Stimulated activated naive CD8-positive, alpha-beta T cell treated with anti-CD3 and anti-CD28 coated beads, Interleukin-15, amount 100 ng/mL, for 72 hours (primary cell): Measurements from ENCODE around the gene CD44.

Source experiments
- ATAC-seq: fragments of 150-1000 bp; cut with Tn5 transposase; 2 replicates; pipeline ENCODE4 v1.10.0; 2021; ENCODE audit warnings: mild to moderate bottlenecking, moderate library complexity
- DNase-seq, 2 donors: peaks; one replicate each; pipeline ENCODE4 v3.0.0; 2021 to 2022
- H3K27ac Mint-ChIP-seq, 2 donors: one replicate each; pipeline ENCODE4 v1.8.0; 2022; ENCODE audit warnings: mild to moderate bottlenecking in 2 of 2, mixed read lengths in 2 of 2, moderate library complexity in 2 of 2
- H3K27me3 Mint-ChIP-seq: one replicate; pipeline ENCODE4 v1.8.0; 2022; ENCODE audit warnings: mixed read lengths
- H3K4me1 Mint-ChIP-seq: one replicate; pipeline ENCODE4 v1.8.0; 2022; ENCODE audit warnings: mild to moderate bottlenecking, mixed read lengths
- H3K4me3 Mint-ChIP-seq, 2 donors: one replicate each; pipeline ENCODE4 v1.8.0; 2022; ENCODE audit warnings: mild to moderate bottlenecking in 2 of 2, mixed read lengths in 2 of 2, moderate library complexity in 1 of 2
- H3K9me3 Mint-ChIP-seq, 2 donors: one replicate each; pipeline ENCODE4 v1.8.0; 2022; ENCODE audit warnings: mixed read lengths in 2 of 2

CD44 gene

GRCh38 chr11:35143297-35144135 lies 4.5 kb downstream of the CD44 start:
- Mint-ChIP-seq H3K27ac (peak overlapping the region; percentile 92 to 99), H3K4me1 (peaks cover 65% of the 10 kb centered on the region), H3K9me3 (peaks cover 0 to 6% of the 10 kb centered on the region in 2 donors), H3K4me3 (peak overlapping the region; percentile 59 to 84), H3K27me3 (no peaks in the 10 kb centered on the region)
- ATAC-seq (peak; percentile 14), DNase-seq (no peak)

- peak; percentile 66 for ATAC-seq
- Mint-ChIP-seq H3K9me3 (peaks cover 0 to 6% of the 10 kb centered on the region in 2 donors), H3K4me1 (peaks cover 68% of the 10 kb centered on the region), H3K27ac (peak overlapping the region; percentile 92 to 99), H3K27me3 (no peaks in the 10 kb centered on the region), H3K4me3 (peak overlapping the region; percentile 59 to 84)
- peak; percentile 70 to 83 for DNase-seq
Measured at GRCh38 chr11:35144136-35144741, 5.3 kb downstream of the CD44 start.

GRCh38 chr11:35144806-35145205 lies 5.8 kb downstream of the CD44 start:
- Mint-ChIP-seq H3K4me1 (peaks cover 74% of the 10 kb centered on the region), H3K27ac (peak overlapping the region; percentile 99), H3K4me3 (peak overlapping the region; percentile 59 to 84), H3K9me3 (peaks cover 0 to 6% of the 10 kb centered on the region in 2 donors), H3K27me3 (no peaks in the 10 kb centered on the region)
- DNase-seq (no peak), ATAC-seq (no peak)

GRCh38 chr11:35145271-35145670 lies 6.3 kb downstream of the CD44 start:
- Mint-ChIP-seq H3K27ac (peak overlapping the region; percentile 99), H3K4me3 (peak overlapping the region; percentile 59 to 81), H3K4me1 (peaks cover 79% of the 10 kb centered on the region), H3K27me3 (no peaks in the 10 kb centered on the region), H3K9me3 (peaks cover 0 to 6% of the 10 kb centered on the region in 2 donors)
- ATAC-seq (peak; percentile 55), DNase-seq (peak in 1 of 2 donors; percentile 84)

GRCh38 chr11:35146074-35146521 lies 7.1 kb downstream of the CD44 start:
- Mint-ChIP-seq H3K4me3 (peak overlapping the region; percentile 59 to 81), H3K27me3 (no peaks in the 10 kb centered on the region), H3K9me3 (peaks cover 0 to 11% of the 10 kb centered on the region in 2 donors), H3K4me1 (peaks cover 87% of the 10 kb centered on the region), H3K27ac (peak overlapping the region; percentile 99)
- DNase-seq (peak; percentile 74 to 89), ATAC-seq (peak; percentile 72)

- peaks cover 0 to 12% of the 10 kb centered on the region in 2 donors for H3K9me3 Mint-ChIP-seq
- DNase-seq (no peak), ATAC-seq (peak; percentile 27)
- H3K27me3 Mint-ChIP-seq, result no peaks in the 10 kb centered on the region
- H3K27ac Mint-ChIP-seq, result peak overlapping the region; percentile 99
- peak overlapping the region; percentile 59 to 81 for H3K4me3 Mint-ChIP-seq
- H3K4me1 Mint-ChIP-seq, result peaks cover 93% of the 10 kb centered on the region
Measured at GRCh38 chr11:35146711-35147110, 7.7 kb downstream of the CD44 start.

- H3K27ac Mint-ChIP-seq, result peak overlapping the region; percentile 99
- H3K27me3 Mint-ChIP-seq, result no peaks in the 10 kb centered on the region
- peaks cover 97% of the 10 kb centered on the region for H3K4me1 Mint-ChIP-seq
- H3K9me3 Mint-ChIP-seq, result peaks cover 0 to 12% of the 10 kb centered on the region in 2 donors
- ATAC-seq (no peak), DNase-seq (no peak)
- H3K4me3 Mint-ChIP-seq, result peak overlapping the region; percentile 59 to 81
Measured at GRCh38 chr11:35147235-35147634, 8.3 kb downstream of the CD44 start.

- Mint-ChIP-seq H3K9me3 (peaks cover 0 to 12% of the 10 kb centered on the region in 2 donors), H3K4me1 (peaks cover 100% of the 10 kb centered on the region), H3K27ac (peak overlapping the region; percentile 80 to 86), H3K27me3 (no peaks in the 10 kb centered on the region), H3K4me3 (peak overlapping the region; percentile 75 to 81)
- ATAC-seq (no peak), DNase-seq (peak in 1 of 2 donors; percentile 63)
Measured at GRCh38 chr11:35148163-35148837, 9.3 kb downstream of the CD44 start.

GRCh38 chr11:35150454-35150853 lies 11.5 kb downstream of the CD44 start:
- Mint-ChIP-seq H3K27ac (peak overlapping the region in 1 of 2 donors; percentile 91), H3K4me3 (peak overlapping the region; percentile 2 to 54), H3K9me3 (peaks cover 0 to 25% of the 10 kb centered on the region in 2 donors), H3K4me1 (peaks cover 99% of the 10 kb centered on the region), H3K27me3 (no peaks in the 10 kb centered on the region)
- ATAC-seq (no peak), DNase-seq (no peak)

- no peak for DNase-seq
- ATAC-seq, result no peak
- Mint-ChIP-seq H3K27me3 (no peaks in the 10 kb centered on the region), H3K9me3 (peaks cover 0 to 25% of the 10 kb centered on the region in 2 donors), H3K27ac (peak overlapping the region; percentile 84 to 91), H3K4me1 (peaks cover 99% of the 10 kb centered on the region), H3K4me3 (peak overlapping the region; percentile 2 to 54)
Measured at GRCh38 chr11:35151241-35151640, 12.3 kb downstream of the CD44 start.

GRCh38 chr11:35151683-35152280 lies 12.8 kb downstream of the CD44 start:
- peaks cover 99% of the 10 kb centered on the region for H3K4me1 Mint-ChIP-seq
- ATAC-seq, result no peak
- peak overlapping the region; percentile 2 to 79 for H3K27ac Mint-ChIP-seq
- peak overlapping the region in 1 of 2 donors; percentile 1 for H3K4me3 Mint-ChIP-seq
- no peak for DNase-seq
- H3K27me3 Mint-ChIP-seq, result no peaks in the 10 kb centered on the region
- peaks cover 0 to 22% of the 10 kb centered on the region in 2 donors for H3K9me3 Mint-ChIP-seq

- peak overlapping the region in 1 of 2 donors; percentile 86 for H3K27ac Mint-ChIP-seq
- DNase-seq, result no peak
- peak overlapping the region; percentile 9 to 40 for H3K4me3 Mint-ChIP-seq
- H3K27me3 Mint-ChIP-seq, result no peaks in the 10 kb centered on the region
- ATAC-seq, result no peak
- H3K9me3 Mint-ChIP-seq, result peaks cover 0 to 20% of the 10 kb centered on the region in 2 donors
- peaks cover 99% of the 10 kb centered on the region for H3K4me1 Mint-ChIP-seq
Measured at GRCh38 chr11:35152575-35152974, 13.6 kb downstream of the CD44 start.

- no peaks in the 10 kb centered on the region for H3K27me3 Mint-ChIP-seq
- ATAC-seq, result peak; percentile 83
Measured at GRCh38 chr11:35153280-35153679, 14.3 kb downstream of the CD44 start.

GRCh38 chr11:35154952-35155351 lies 16.0 kb downstream of the CD44 start:
- Mint-ChIP-seq H3K9me3 (peaks cover 0 to 20% of the 10 kb centered on the region in 2 donors), H3K4me3 (peak overlapping the region; percentile 17 to 42), H3K27ac (peak overlapping the region in 1 of 2 donors; percentile 14), H3K4me1 (peaks cover 99% of the 10 kb centered on the region), H3K27me3 (no peaks in the 10 kb centered on the region)
- ATAC-seq, result no peak
- no peak for DNase-seq

More at GRCh38 chr11:35153280-35153679, 14.3 kb downstream of the CD44 start:
- Mint-ChIP-seq H3K4me1 (peaks cover 99% of the 10 kb centered on the region), H3K27ac (peak overlapping the region in 1 of 2 donors; percentile 15), H3K4me3 (peak overlapping the region in 1 of 2 donors; percentile 40), H3K9me3 (peaks cover 0 to 20% of the 10 kb centered on the region in 2 donors)
- DNase-seq, result no peak

GRCh38 chr11:35155677-35156076 lies 16.7 kb downstream of the CD44 start:
- H3K4me3 Mint-ChIP-seq, result no peak overlapping the region
- no peak for ATAC-seq

More at GRCh38 chr11:35155677-35156076, 16.7 kb downstream of the CD44 start:
- no peaks in the 10 kb centered on the region for H3K27me3 Mint-ChIP-seq
- H3K27ac Mint-ChIP-seq, result peak overlapping the region in 1 of 2 donors; percentile 22
- no peak for DNase-seq
- H3K9me3 Mint-ChIP-seq, result peaks cover 0 to 18% of the 10 kb centered on the region in 2 donors
- peaks cover 99% of the 10 kb centered on the region for H3K4me1 Mint-ChIP-seq
